ENCODE results near the gene PPP1R9A. TPM values are rescaled to one million over a fixed set of nuclear protein-coding genes. Genes with fewer than 3 reads are reported as not detected.

The PPP1R9A gene
- total RNA-seq, 1 donor from 2014 or later: 0.79 TPM

DNA sequence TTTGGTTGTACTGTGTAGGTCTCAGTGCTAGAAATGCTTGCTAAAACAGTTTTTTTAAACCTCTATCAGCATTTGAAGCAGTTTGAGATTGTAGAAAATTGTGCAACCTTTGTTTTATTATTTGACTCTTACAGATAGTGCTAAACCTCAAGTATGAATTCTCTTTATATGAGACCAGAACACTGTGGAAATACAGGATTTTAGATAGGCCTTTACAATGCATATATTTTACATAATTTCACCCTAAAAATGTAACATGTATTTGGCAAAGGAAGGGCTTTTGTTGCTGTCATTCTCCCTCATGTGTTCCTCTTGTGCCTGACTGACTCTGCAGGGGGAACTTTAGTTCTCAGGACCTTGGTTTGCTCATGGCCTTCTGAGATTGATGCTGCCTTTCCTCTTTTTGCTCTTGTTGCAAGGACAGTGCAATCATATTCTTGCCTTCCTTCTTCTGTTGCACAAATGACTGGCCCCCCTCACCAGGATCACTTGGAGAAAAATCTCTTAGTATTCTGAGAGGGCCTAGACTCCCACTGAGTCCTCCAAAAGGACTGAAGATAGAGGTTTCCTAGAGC is 188.7 kb downstream of the PPP1R9A start:
- FAIRE-seq (no peak), DNase-seq (ENCODE audit: low read depth) (no peak)
- TF ChIP-seq, protein P1, sequence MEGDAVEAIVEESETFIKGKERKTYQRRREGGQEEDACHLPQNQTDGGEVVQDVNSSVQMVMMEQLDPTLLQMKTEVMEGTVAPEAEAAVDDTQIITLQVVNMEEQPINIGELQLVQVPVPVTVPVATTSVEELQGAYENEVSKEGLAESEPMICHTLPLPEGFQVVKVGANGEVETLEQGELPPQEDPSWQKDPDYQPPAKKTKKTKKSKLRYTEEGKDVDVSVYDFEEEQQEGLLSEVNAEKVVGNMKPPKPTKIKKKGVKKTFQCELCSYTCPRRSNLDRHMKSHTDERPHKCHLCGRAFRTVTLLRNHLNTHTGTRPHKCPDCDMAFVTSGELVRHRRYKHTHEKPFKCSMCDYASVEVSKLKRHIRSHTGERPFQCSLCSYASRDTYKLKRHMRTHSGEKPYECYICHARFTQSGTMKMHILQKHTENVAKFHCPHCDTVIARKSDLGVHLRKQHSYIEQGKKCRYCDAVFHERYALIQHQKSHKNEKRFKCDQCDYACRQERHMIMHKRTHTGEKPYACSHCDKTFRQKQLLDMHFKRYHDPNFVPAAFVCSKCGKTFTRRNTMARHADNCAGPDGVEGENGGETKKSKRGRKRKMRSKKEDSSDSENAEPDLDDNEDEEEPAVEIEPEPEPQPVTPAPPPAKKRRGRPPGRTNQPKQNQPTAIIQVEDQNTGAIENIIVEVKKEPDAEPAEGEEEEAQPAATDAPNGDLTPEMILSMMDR (IDR thresholded peaks at IDR 0.05; ENCODE audit: insufficient read depth, low read length, severe bottlenecking): no peak
- Histone ChIP-seq H3K36me3 (ENCODE audit: control insufficient read depth, insufficient read depth, low read length) (no peaks in the 10 kb centered on the region), H3K4me3 (ENCODE audit: low read depth, low read length) (no peak overlapping the region), H3K27me3 (ENCODE audit: control insufficient read depth, insufficient read depth, low read length) (no peaks in the 10 kb centered on the region)

DNA sequence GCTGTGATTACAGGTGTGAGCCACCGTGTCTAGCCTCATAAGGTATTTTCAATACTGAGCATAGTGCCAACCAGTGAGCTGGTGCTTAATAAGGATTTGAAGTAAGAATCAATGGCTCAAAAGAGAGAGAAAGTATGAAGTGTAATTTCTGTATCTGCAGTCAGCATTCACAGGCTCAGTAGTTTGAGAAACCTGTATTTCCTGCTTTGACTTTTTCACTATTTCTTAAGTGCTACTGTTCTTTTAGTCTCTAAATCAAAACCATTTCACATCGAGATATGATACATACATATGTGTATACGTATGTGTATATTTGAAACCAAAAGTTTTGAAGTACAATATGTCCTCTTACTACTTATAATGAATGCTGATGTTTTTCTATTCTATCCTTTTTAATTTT is 189.9 kb downstream of the PPP1R9A start:
- no peak for DNase-seq (ENCODE audit: low read depth)
- no peaks in the 10 kb centered on the region for H3K27me3 ChIP-seq (ENCODE audit: control insufficient read depth, insufficient read depth, low read length)
- TF ChIP-seq, protein P1 (IDR thresholded peaks at IDR 0.05; ENCODE audit: insufficient read depth, low read length, severe bottlenecking): no peak
- no peak for FAIRE-seq
- H3K4me3 ChIP-seq (ENCODE audit: low read depth, low read length): no peak overlapping the region
- H3K36me3 ChIP-seq (ENCODE audit: control insufficient read depth, insufficient read depth, low read length): no peaks in the 10 kb centered on the region

DNA sequence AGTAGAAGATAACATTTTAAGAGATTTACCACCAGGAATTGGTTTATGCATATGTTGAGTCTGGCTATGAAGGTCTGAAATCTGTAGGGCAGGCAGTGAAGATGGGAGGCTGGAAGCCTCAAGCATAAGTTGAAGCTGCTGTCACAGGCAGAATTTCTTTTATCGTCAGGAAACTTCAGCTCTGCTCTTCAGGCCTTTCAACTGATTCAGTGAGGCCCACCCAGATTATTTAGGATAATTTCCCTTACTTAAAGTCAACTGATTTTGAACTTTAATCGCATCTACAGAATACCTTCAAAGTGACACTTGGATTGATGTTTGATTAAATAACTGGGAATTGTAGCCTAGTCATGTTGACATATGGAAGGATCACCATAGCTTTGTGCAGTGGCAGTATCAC is 190.5 kb downstream of the PPP1R9A start:
- TF ChIP-seq, protein P1 (IDR thresholded peaks at IDR 0.05; ENCODE audit: insufficient read depth, low read length, severe bottlenecking): no peak
- DNase-seq (ENCODE audit: low read depth) (no peak), FAIRE-seq (no peak)
- Histone ChIP-seq H3K36me3 (ENCODE audit: control insufficient read depth, insufficient read depth, low read length) (no peaks in the 10 kb centered on the region), H3K27me3 (ENCODE audit: control insufficient read depth, insufficient read depth, low read length) (no peaks in the 10 kb centered on the region), H3K4me3 (ENCODE audit: low read depth, low read length) (no peak overlapping the region)

DNA sequence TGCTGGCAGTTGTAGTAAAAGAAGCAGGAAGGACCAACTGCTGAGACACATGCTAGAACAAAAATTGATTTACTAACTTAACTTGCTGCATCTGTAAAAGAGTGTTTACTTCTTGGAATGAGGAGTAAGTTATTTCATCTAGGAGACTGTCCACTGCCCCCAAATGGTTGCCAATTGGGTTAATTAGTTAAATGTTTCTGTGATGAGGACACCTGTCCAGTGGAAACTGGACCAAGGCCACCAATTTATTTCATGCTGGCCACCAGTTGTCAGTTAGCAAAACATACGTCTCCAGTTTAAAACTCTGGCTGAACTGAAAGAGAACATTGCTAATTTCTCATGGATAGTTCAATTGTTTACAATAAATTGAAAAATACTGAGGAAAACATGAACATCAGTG is 191.7 kb downstream of the PPP1R9A start:
- no peaks in the 10 kb centered on the region for H3K27me3 ChIP-seq (ENCODE audit: control insufficient read depth, insufficient read depth, low read length)
- H3K36me3 ChIP-seq (ENCODE audit: control insufficient read depth, insufficient read depth, low read length): no peaks in the 10 kb centered on the region
- no peak for FAIRE-seq
- no peak for DNase-seq (ENCODE audit: low read depth)
- H3K4me3 ChIP-seq (ENCODE audit: low read depth, low read length): no peak overlapping the region
- TF ChIP-seq, protein P1 (IDR thresholded peaks at IDR 0.05; ENCODE audit: insufficient read depth, low read length, severe bottlenecking): no peak

DNA sequence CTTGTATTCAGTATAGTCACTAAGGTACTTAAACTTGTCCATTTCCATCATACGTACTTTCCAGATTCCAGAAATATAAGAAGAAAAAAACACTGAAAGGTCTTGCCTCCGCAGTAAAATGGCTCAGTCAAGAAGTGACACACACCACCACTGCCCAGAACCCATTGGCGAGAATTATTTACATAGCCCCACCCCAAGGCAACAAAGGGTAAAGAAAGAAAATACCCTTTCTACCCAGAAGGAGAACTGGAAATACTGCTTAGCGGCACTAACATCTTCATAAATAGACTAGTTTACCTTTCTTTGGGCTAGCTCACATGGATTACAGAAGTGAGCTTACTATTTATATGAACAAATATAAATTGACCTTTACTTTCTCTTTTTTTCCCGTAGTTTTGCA is 194.0 kb downstream of the PPP1R9A start:
- DNase-seq (ENCODE audit: low read depth) (no peak), FAIRE-seq (no peak)
- Histone ChIP-seq H3K4me3 (ENCODE audit: low read depth, low read length) (no peak overlapping the region), H3K36me3 (ENCODE audit: control insufficient read depth, insufficient read depth, low read length) (no peaks in the 10 kb centered on the region), H3K27me3 (ENCODE audit: control insufficient read depth, insufficient read depth, low read length) (no peaks in the 10 kb centered on the region)
- TF ChIP-seq, protein P1 (IDR thresholded peaks at IDR 0.05; ENCODE audit: insufficient read depth, low read length, severe bottlenecking): no peak

DNA sequence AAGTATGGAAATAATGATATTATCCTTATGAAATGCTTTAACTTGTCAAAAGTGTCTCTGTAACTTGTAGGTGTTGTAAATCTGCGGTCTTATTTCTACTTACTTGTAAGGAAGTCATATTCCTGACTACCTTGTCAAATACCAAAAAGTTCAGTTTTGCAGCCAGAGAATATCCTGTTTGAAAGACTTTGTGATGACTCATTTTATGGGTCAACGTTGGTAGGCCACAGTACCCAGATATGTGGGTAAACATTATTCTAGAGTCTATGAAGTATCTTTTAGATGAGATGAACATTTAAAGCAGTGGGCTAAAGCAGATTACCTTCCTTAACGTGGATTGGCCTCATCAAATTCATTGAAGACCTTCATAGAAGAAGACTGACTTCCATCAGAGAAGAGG is 195.3 kb downstream of the PPP1R9A start:
- Histone ChIP-seq H3K36me3 (ENCODE audit: control insufficient read depth, insufficient read depth, low read length) (no peaks in the 10 kb centered on the region), H3K27me3 (ENCODE audit: control insufficient read depth, insufficient read depth, low read length) (no peaks in the 10 kb centered on the region), H3K4me3 (ENCODE audit: low read depth, low read length) (no peak overlapping the region)
- DNase-seq (ENCODE audit: low read depth) (peak; percentile 62), FAIRE-seq (no peak)
- TF ChIP-seq, protein P1 (IDR thresholded peaks at IDR 0.05; ENCODE audit: insufficient read depth, low read length, severe bottlenecking): no peak

All from bronchial epithelial cell (primary cell).